NCI-H2196 treated with DMSO at 0.1 percent for 48 hours (cell line): Measurements from ENCODE around the gene RPL21.
"Not testable (repeated sequence)": the region's sequence is repeated elsewhere in the genome, so short reads cannot be mapped to it uniquely, and the experiment has no call there.

Source experiments
- DNase-seq: peaks from one replicate; lab custom pipeline; 2025; ENCODE audit not compliant: unreplicated experiment; lab: John Stamatoyannopoulos, UW

Gene RPL21

GRCh38 chr13:27251166-27252091 is at the start of gene RPL21:
Gene RPL21 (plus strand): TSS chr13:27251558. CDS start chr13:27253777, 2,219 bp downstream.
- DNase-seq: peak; percentile 61

GRCh38 chr13:27201661-27202060 is 49.7 kb upstream of the RPL21 start:
- DNase-seq: no peak

DNA sequence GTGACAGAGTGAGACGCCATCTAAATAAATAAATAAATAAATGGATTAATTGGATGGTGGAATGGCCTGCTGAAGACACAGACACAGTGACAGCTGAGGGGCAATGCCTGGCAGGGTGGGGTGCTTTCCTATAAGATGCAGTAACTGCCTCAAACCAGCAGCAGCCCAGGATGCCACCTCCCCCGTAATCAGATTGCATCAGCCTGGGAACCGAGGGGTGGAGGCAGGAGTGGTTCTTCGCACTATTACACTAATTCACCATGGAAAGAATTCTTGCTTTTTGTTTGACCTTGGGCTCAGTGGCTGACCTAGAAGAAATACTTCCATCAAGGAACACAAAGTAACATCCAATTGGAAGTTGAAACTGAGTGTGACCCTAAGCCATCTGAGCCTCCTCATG is 48.2 kb upstream of the RPL21 start:
- no peak for DNase-seq

DNA sequence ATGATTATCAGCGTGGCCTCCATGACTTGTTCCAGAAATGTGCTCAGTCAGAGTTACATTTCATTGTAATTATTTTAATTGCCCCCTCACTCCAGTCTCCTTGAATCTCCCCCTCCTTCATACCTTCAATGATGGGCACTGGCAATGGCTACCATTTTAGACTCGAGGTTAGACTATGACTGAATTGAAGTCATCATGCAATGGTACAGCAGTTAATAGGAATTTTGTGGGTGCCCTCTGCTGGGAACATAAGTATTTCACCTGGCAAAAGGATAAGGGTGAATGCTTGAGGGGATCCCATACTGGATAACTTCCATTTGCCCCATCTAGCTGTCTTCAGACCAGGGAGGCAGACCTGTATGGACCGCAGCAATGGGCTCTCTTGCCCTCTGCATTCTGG is 47.5 kb upstream of the RPL21 start:
- no peak for DNase-seq

DNA sequence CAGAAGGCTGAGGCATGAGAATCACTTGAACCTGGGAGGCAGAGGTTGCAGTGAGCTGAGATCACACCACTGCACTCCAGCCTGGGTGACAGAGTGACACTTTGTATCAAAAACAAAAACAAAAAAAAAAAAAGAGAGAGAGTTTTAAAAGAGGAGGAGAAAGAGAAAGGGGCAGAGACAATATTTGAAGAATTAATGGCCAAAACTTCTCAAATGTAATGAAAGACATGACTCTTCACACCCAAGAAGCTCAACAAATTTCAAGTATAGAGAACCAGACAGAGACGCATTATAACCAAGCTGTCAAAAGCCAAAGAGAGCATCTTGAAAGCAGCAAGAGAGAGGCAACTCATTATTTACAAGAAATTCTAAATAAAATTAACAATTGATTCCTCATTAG is 42.8 kb upstream of the RPL21 start:
- DNase-seq: no peak

DNA sequence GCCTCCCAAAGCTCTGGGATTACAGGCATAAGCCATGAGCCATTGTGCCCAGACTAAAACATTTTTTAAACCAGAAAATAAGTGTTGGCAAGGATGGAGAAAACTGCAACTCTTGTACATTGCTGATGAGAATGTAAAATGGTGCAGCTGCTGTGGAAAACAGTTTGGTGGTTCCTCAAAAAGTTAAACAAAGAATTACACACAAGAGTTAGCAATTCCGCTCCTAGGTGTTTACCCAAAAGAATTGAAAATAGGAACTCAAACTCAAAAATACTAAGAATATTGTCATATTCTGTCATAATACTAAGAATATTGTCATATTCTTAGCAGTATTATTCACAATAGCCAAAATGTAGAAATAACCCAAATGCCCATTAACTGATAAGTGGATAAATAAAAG is 40.1 kb upstream of the RPL21 start:
- no peak for DNase-seq

DNA sequence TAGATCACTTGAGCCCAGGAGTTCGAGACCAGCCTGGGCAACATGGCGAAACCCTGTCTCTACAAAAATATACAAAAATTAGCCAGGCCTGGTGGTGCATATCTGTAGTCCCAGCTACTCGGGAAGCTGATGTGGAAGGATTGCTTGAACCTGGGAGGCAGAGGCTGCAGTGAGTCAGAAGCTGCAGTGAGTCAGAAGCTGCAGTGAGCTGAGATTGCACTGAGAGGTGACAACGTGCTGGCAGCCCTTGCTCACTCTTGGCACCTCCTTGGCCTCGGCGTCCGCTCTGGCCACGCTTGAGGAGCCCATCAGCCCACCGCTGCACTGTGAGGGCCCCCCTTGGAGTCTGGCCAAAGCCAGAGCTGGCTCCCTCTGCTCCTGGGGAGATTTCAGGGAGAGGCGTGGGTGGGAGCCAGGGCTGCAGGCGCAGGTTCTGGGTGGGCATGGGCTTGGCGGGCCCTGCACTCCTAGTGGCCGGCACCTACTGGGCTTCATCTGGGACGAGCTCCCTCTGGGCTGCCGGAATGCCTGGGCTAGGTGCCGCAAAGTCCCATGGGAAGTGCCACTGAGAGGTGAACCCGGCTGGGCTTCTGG is 39.5 kb upstream of the RPL21 start:
- DNase-seq: no peak

GRCh38 chr13:27213386-27213785 is 38.0 kb upstream of the RPL21 start:
- not testable (repeated sequence) for DNase-seq

- not testable (repeated sequence) for DNase-seq
These were observed 33.6 kb upstream of the RPL21 start for GRCh38 chr13:27217791-27218190.

DNA sequence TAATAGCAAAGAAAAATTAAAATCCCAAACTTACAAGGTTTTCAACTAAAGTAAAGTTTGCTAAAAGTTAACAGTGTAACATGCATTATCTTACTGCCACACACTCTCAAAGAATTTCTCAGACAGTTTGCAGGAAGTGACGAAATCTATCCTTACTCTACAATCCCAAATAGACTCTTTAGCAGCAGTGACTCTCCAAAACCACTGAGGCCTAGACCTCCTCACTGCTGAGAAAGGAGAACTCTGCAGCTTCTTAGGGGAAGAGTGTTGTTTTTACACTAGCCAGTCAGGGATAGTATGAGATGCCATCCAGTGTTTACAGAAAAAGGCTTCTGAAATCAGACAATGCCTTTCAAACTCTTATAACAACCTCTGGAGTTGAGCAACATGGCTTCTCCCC is 32.5 kb upstream of the RPL21 start:
- DNase-seq: not testable (repeated sequence)

DNA sequence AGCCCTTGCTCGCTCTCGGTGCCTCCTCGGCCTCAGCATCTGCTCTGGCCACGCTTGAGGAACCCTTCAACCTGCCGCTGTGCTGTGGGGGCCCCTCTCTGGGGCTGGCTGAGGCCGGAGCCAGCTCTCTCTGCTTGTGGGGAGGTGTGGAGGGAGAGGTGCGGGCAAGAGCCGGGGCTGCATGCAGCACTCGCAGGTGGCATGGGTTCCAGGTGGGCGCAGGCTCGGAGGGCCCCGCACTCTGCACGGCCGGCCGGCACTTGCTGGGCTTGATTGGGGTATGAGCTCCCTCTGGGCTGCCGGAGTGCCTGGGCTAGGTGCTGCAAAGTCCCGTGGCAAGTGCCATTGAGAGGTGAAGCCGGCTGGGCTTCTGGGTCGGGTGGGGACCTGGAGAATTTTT is 31.7 kb upstream of the RPL21 start:
- no peak for DNase-seq

GRCh38 chr13:27222100-27222499 is 29.3 kb upstream of the RPL21 start:
- DNase-seq: not testable (repeated sequence)

GRCh38 chr13:27226991-27227390 is 24.4 kb upstream of the RPL21 start:
- DNase-seq: no peak

- DNase-seq: no peak
These were observed 23.2 kb upstream of the RPL21 start for GRCh38 chr13:27228131-27228530.

GRCh38 chr13:27229642-27230041 is 21.7 kb upstream of the RPL21 start:
- DNase-seq: no peak

- no peak for DNase-seq
These were observed 17.4 kb upstream of the RPL21 start for GRCh38 chr13:27233964-27234363.

GRCh38 chr13:27236478-27236877 is 14.9 kb upstream of the RPL21 start:
- DNase-seq: no peak

GRCh38 chr13:27242702-27243101 is 8.7 kb upstream of the RPL21 start:
- DNase-seq: no peak

- no peak for DNase-seq
These were observed 5.7 kb upstream of the RPL21 start for GRCh38 chr13:27245610-27246009.

GRCh38 chr13:27250833-27251165 is 559 bp upstream of the RPL21 start:
- DNase-seq: no peak

DNA sequence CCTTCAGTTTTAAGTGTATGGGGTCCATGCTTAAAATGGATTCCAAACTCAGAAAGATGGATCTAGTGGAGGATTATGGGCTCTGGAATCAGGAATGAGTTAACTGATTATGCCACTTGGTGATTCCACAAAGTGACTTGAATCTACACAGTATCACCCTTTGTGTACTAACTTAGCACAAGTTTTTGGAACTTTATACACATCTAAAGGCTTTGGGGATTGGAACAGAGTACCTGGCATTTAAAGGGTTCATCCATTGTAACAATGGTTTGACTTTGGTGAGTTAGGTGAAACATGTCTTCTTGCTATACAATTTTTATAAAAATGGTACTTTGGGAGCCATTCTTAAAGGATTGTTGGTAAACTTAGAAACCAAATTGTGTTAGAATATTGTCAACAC is 1.1 kb downstream of the RPL21 start:
- no peak for DNase-seq

DNA sequence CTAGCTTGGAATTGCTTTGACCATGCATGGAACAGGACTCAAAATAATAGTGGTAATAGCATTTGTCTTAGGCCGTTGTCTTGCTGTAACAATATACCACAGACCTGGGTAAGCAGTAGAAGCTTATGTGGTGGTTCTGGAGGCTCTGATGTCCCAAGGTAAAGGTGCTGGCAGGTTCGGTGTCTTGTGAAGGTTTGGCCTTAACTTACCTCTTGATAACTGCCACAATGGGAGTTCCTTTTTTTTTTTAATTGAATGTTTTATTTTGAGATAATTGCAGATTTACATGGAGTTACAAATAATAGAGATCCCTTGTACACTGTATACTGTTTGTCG is 5.8 kb downstream of the RPL21 start:
- DNase-seq: no peak
